ENCODE data around the gene NCKAP5.

The NCKAP5 gene

DNA sequence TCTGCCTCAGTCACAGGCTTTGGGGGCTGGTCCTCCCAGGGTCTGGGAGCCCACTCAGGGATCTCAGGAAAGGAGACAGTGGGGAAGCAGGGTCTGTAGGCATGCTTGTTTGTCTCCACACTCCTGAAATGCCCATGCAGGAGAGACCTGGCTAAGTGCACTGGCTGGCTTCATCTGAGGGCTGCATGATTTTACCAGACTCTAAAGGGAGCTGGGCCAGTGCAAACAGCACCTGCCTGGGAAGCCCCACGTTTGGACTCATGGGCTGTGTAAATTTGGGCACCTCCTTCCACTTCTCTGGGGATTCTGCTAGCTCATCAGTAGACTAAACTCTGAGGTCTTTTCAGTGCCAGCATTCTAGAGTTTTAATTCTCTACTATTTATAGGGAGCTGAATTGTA lies 931.9 kb downstream of the NCKAP5 start:
- TF ChIP-seq, protein P1, sequence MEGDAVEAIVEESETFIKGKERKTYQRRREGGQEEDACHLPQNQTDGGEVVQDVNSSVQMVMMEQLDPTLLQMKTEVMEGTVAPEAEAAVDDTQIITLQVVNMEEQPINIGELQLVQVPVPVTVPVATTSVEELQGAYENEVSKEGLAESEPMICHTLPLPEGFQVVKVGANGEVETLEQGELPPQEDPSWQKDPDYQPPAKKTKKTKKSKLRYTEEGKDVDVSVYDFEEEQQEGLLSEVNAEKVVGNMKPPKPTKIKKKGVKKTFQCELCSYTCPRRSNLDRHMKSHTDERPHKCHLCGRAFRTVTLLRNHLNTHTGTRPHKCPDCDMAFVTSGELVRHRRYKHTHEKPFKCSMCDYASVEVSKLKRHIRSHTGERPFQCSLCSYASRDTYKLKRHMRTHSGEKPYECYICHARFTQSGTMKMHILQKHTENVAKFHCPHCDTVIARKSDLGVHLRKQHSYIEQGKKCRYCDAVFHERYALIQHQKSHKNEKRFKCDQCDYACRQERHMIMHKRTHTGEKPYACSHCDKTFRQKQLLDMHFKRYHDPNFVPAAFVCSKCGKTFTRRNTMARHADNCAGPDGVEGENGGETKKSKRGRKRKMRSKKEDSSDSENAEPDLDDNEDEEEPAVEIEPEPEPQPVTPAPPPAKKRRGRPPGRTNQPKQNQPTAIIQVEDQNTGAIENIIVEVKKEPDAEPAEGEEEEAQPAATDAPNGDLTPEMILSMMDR (IDR thresholded peaks at IDR 0.05; ENCODE audit: low read depth, low read length, missing control alignments): no peak
- DNase-seq (ENCODE audit: low read depth): no peak
- in situ Hi-C loops (cut with HindIII; ENCODE audit: low sequenced_read_pairs): no loop called here
- H3K4me3 ChIP-seq (ENCODE audit: low read depth, low read length): no peak overlapping the region

GRCh38 chr2:132633635-132634034 lies 934.6 kb downstream of the NCKAP5 start:
- in situ Hi-C loops (cut with HindIII; ENCODE audit: low sequenced_read_pairs): no loop called here
- DNase-seq (ENCODE audit: low read depth): no peak
- H3K4me3 ChIP-seq (ENCODE audit: low read depth, low read length): no peak overlapping the region
- TF ChIP-seq, protein P1 (IDR thresholded peaks at IDR 0.05; ENCODE audit: low read depth, low read length, missing control alignments): no peak

- in situ Hi-C loops (cut with HindIII; ENCODE audit: low sequenced_read_pairs): no loop called here
- TF ChIP-seq, protein P1 (IDR thresholded peaks at IDR 0.05; ENCODE audit: low read depth, low read length, missing control alignments): no peak
- no peak for DNase-seq (ENCODE audit: low read depth)
- no peak overlapping the region for H3K4me3 ChIP-seq (ENCODE audit: low read depth, low read length)
Observed at GRCh38 chr2:132632000-132632649, 936.1 kb downstream of the NCKAP5 start.

GRCh38 chr2:132627536-132627935 lies 940.7 kb downstream of the NCKAP5 start:
- TF ChIP-seq, protein P1 (IDR thresholded peaks at IDR 0.05; ENCODE audit: low read depth, low read length, missing control alignments): no peak
- DNase-seq (ENCODE audit: low read depth): no peak
- in situ Hi-C loops (cut with HindIII; ENCODE audit: low sequenced_read_pairs): no loop called here
- H3K4me3 ChIP-seq (ENCODE audit: low read depth, low read length): no peak overlapping the region

GRCh38 chr2:132623096-132623839 lies 945.0 kb downstream of the NCKAP5 start:
- TF ChIP-seq, protein P1 (IDR thresholded peaks at IDR 0.05; ENCODE audit: low read depth, low read length, missing control alignments): no peak
- peak; percentile 82 for DNase-seq (ENCODE audit: low read depth)
- H3K4me3 ChIP-seq (ENCODE audit: low read depth, low read length): no peak overlapping the region
- in situ Hi-C loops (cut with HindIII; ENCODE audit: low sequenced_read_pairs): no loop called here
